ENCODE results near the gene B3GNT2.

Gene B3GNT2

DNA sequence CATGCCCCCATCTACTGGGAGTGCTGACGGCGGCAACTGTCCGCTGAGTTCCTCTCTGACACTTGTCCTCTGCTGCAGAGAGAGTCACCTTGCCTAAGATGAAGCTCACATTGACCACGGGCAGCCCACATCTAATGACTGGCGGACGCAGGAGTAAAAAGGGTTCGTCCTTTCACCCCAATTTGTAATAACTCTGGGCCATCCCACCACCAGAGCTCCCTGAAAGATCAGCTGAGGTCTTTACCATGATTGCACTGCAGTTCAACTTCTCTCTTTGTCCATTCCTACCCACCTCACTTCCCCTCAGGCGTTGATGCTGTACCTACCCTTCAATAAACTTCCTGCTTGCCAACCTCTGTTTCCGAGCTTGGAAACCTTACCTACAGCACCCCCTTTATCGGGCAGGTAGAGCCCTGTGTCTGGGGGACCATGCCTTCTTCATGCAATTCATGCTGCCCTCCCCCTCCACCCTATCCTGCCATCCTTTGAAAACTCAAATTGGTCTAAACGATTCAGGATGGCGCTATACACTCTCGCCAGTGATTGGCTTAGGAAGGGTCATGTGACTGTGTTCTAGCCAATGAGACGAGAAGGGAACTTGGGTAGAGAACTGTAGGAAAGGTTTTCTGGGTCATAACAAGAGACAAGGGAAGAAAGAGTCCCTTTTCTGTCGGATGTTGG lies 10.3 kb upstream of the B3GNT2 start:
- H3K79me2 ChIP-seq (ENCODE audit: low read length): no peaks in the 10 kb centered on the region
- no peaks in the 10 kb centered on the region for H3K9me3 ChIP-seq (replicated peaks; ENCODE audit: insufficient read depth, low read length)
- H3K9me2 ChIP-seq (replicated peaks; ENCODE audit: insufficient read depth, low read length): no peaks in the 10 kb centered on the region
- no peaks in the 10 kb centered on the region for H3K4me1 ChIP-seq (ENCODE audit: low read length)
- no peaks in the 10 kb centered on the region for H3K36me3 ChIP-seq (replicated peaks; ENCODE audit: insufficient read depth, low read length)
- H4K20me1 ChIP-seq (ENCODE audit: insufficient read depth, low read length): no peaks in the 10 kb centered on the region
- no peak overlapping the region for H3K27ac ChIP-seq (ENCODE audit: low read length)
- H3K4me3 ChIP-seq (ENCODE audit: low read length): no peak overlapping the region
- H3K4me2 ChIP-seq (ENCODE audit: low read depth, low read length): no peak overlapping the region
- H3K27me3 ChIP-seq (replicated peaks; ENCODE audit: insufficient read depth, low read length): no peaks in the 10 kb centered on the region
- TF ChIP-seq, protein P1, sequence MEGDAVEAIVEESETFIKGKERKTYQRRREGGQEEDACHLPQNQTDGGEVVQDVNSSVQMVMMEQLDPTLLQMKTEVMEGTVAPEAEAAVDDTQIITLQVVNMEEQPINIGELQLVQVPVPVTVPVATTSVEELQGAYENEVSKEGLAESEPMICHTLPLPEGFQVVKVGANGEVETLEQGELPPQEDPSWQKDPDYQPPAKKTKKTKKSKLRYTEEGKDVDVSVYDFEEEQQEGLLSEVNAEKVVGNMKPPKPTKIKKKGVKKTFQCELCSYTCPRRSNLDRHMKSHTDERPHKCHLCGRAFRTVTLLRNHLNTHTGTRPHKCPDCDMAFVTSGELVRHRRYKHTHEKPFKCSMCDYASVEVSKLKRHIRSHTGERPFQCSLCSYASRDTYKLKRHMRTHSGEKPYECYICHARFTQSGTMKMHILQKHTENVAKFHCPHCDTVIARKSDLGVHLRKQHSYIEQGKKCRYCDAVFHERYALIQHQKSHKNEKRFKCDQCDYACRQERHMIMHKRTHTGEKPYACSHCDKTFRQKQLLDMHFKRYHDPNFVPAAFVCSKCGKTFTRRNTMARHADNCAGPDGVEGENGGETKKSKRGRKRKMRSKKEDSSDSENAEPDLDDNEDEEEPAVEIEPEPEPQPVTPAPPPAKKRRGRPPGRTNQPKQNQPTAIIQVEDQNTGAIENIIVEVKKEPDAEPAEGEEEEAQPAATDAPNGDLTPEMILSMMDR (IDR thresholded peaks at IDR 0.05; ENCODE audit: low read length): no peak
- TF ChIP-seq EZH2phosphoT487 (IDR thresholded peaks at IDR 0.05; ENCODE audit: low read length): no peak
- TF ChIP-seq EZH2 (optimal IDR thresholded peaks at IDR 0.05; ENCODE audit: low read depth, low read length): no peak
- H3K9ac ChIP-seq (ENCODE audit: low read length): no peak overlapping the region
- H3F3A ChIP-seq (ENCODE audit: insufficient read depth, low read length): no peaks in the 10 kb centered on the region
- no peak for DNase-seq
- H2AFZ ChIP-seq (ENCODE audit: low read length): no peak overlapping the region

DNA sequence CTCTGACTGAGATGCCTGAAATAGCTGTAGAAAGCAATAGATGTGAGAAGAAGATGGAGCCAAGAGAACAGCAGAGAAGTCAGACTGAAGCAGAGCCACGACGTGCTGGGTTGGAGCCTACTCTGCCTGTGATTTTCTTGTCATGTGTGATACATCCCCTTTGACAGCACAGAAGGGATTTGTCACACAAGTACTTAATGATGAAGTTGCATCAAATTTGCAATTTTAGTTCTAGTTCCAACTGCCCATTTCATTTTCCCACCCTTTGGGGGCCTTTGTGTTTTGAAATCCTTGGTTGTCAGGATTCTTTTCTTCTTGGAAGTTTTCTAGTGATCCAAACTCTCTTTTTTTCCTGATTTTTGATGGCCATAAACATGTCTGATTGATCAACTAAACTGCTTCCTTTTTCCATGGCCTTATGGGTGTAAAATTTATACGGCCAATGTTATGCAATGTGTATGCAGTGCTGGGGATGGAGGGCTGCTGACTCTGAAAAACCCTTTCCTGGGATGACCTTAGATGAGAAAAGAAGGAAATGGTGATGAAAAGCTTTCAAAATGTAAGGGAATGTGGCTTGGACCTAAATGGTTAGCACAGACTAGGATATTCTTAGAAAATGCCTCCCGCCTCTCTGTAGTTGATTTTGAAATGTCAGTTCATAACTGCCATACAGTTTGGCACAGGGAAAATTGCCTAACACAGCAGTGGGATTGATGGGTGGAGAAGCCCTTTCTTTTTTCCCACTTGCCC lies 9.6 kb upstream of the B3GNT2 start:
- no peak for DNase-seq
- no peak overlapping the region for H3K27ac ChIP-seq (ENCODE audit: low read length)
- no peaks in the 10 kb centered on the region for H3K9me3 ChIP-seq (replicated peaks; ENCODE audit: insufficient read depth, low read length)
- no peaks in the 10 kb centered on the region for H4K20me1 ChIP-seq (ENCODE audit: insufficient read depth, low read length)
- H3K4me3 ChIP-seq (ENCODE audit: low read length): no peak overlapping the region
- H3K9ac ChIP-seq (ENCODE audit: low read length): no peak overlapping the region
- no peak overlapping the region for H2AFZ ChIP-seq (ENCODE audit: low read length)
- no peaks in the 10 kb centered on the region for H3K36me3 ChIP-seq (replicated peaks; ENCODE audit: insufficient read depth, low read length)
- no peaks in the 10 kb centered on the region for H3K9me2 ChIP-seq (replicated peaks; ENCODE audit: insufficient read depth, low read length)
- H3K4me2 ChIP-seq (ENCODE audit: low read depth, low read length): no peak overlapping the region
- no peaks in the 10 kb centered on the region for H3K4me1 ChIP-seq (ENCODE audit: low read length)
- TF ChIP-seq, protein P1 (IDR thresholded peaks at IDR 0.05; ENCODE audit: low read length): no peak
- no peaks in the 10 kb centered on the region for H3F3A ChIP-seq (ENCODE audit: insufficient read depth, low read length)
- H3K79me2 ChIP-seq (ENCODE audit: low read length): no peaks in the 10 kb centered on the region
- H3K27me3 ChIP-seq (replicated peaks; ENCODE audit: insufficient read depth, low read length): no peaks in the 10 kb centered on the region

GRCh38 chr2:62187246-62187645 lies 8.7 kb upstream of the B3GNT2 start:
- H3K27me3 ChIP-seq (replicated peaks; ENCODE audit: insufficient read depth, low read length): no peaks in the 10 kb centered on the region
- H4K20me1 ChIP-seq (ENCODE audit: insufficient read depth, low read length): no peaks in the 10 kb centered on the region
- H3K9me3 ChIP-seq (replicated peaks; ENCODE audit: insufficient read depth, low read length): no peaks in the 10 kb centered on the region
- no peak overlapping the region for H2AFZ ChIP-seq (ENCODE audit: low read length)
- H3K4me3 ChIP-seq (ENCODE audit: low read length): no peak overlapping the region
- TF ChIP-seq, protein P1 (IDR thresholded peaks at IDR 0.05; ENCODE audit: low read length): no peak
- no peak for TF ChIP-seq EZH2phosphoT487 (IDR thresholded peaks at IDR 0.05; ENCODE audit: low read length)
- no peak for TF ChIP-seq EZH2 (optimal IDR thresholded peaks at IDR 0.05; ENCODE audit: low read depth, low read length)
- H3K9ac ChIP-seq (ENCODE audit: low read length): no peak overlapping the region
- no peaks in the 10 kb centered on the region for H3F3A ChIP-seq (ENCODE audit: insufficient read depth, low read length)
- H3K36me3 ChIP-seq (replicated peaks; ENCODE audit: insufficient read depth, low read length): no peaks in the 10 kb centered on the region
- no peaks in the 10 kb centered on the region for H3K4me1 ChIP-seq (ENCODE audit: low read length)
- no peaks in the 10 kb centered on the region for H3K79me2 ChIP-seq (ENCODE audit: low read length)
- H3K27ac ChIP-seq (ENCODE audit: low read length): no peak overlapping the region
- DNase-seq: no peak
- H3K9me2 ChIP-seq (replicated peaks; ENCODE audit: insufficient read depth, low read length): no peaks in the 10 kb centered on the region
- H3K4me2 ChIP-seq (ENCODE audit: low read depth, low read length): no peak overlapping the region

Measured in MM.1S (cell line).